ENCODE data around the gene CXCL1.

- TF ChIP-seq CTCF (conservative IDR thresholded peaks at IDR 0.05; ENCODE audit: low read depth, low read length) (no peak), EZH2 (IDR thresholded peaks at IDR 0.05; ENCODE audit: low read length, unreplicated experiment) (no peak), EZH2phosphoT487 (IDR thresholded peaks at IDR 0.05; ENCODE audit: borderline replicate concordance, low read length) (no peak)
These were observed 44.9 kb downstream of the CXCL1 start for GRCh38 chr4:73914071-73914470.
